Lung (tissue), 12 donors: ENCODE measurements around the gene MLEC. TPM values are rescaled to one million over a fixed set of nuclear protein-coding genes. Genes with fewer than 3 reads are reported as not detected.
A peak's percentile ranks its signal among the peaks of the same experiment; 100 is the strongest.
"Not testable (repeated sequence)": the region's sequence is repeated elsewhere in the genome, so short reads cannot be mapped to it uniquely, and the experiment has no call there.

Experiments used
- ATAC-seq: fragments of 200-7000 bp; cut with Tn5 transposase; one replicate; pipeline ENCODE4 v1.9.1; 2020; ENCODE audit warnings: moderate number of reproducible peaks; ENCODE audit not compliant: insufficient read depth, low FRiP score
- DNase-seq, 3 donors: peaks; one replicate each; pipeline ENCODE4 v3.0.0-alpha.2; 2013 to 2017
- H3K27ac ChIP-seq, 2 donors: one replicate each; pipeline ENCODE4 v1.5.1; 2013; ENCODE audit warnings: mild to moderate bottlenecking in 2 of 2, moderate library complexity in 2 of 2, control low read depth in 1 of 2, inconsistent platforms in 1 of 2, low read depth in 1 of 2, low read length in 1 of 2
- H3K27me3 ChIP-seq, 3 donors: one replicate each; pipeline ENCODE4 v1.5.1; 2013; ENCODE audit warnings: low read length in 2 of 3; ENCODE audit not compliant: control insufficient read depth in 3 of 3, insufficient read depth in 3 of 3
- H3K36me3 ChIP-seq, 4 donors: one replicate each; pipeline ENCODE4 v1.5.1; 2013; ENCODE audit warnings: low read length in 4 of 4, mild to moderate bottlenecking in 1 of 4, moderate library complexity in 1 of 4; ENCODE audit not compliant: control insufficient read depth in 4 of 4, insufficient read depth in 4 of 4
- H3K4me1 ChIP-seq, 5 donors: one replicate each; pipeline ENCODE4 v1.5.1; 2013; ENCODE audit warnings: low read length in 5 of 5, mild to moderate bottlenecking in 2 of 5, moderate library complexity in 1 of 5; ENCODE audit not compliant: control insufficient read depth in 5 of 5, insufficient read depth in 5 of 5
- H3K4me3 ChIP-seq: one replicate; pipeline ENCODE4 v1.5.1; 2013; ENCODE audit warnings: mild to moderate bottlenecking, control low read depth, moderate library complexity
- H3K9ac ChIP-seq, 2 donors: one replicate each; pipeline ENCODE4 v1.5.1; 2013; ENCODE audit warnings: low read length in 2 of 2, control low read depth in 1 of 2; ENCODE audit not compliant: insufficient read depth in 1 of 2
- H3K9me3 ChIP-seq, 4 donors: one replicate each; pipeline ENCODE4 v1.5.1; 2013; ENCODE audit warnings: low read length in 3 of 4, mild to moderate bottlenecking in 1 of 4, moderate library complexity in 1 of 4; ENCODE audit not compliant: control insufficient read depth in 4 of 4, insufficient read depth in 3 of 4
- WGBS, 2 donors: extraction: QIAGEN DNeasy Blood & Tissue Kit; methylation state at CpG; one replicate each; pipeline ENCODE4 v1.1.7; 2013; 5-methylcytosine and 5-hydroxymethylcytosine counted together
- polyA plus RNA-seq, 2 donors: library from polyadenylated mRNA; stranded (reverse); fragments of 200-250 nt; gene quantifications; one replicate each; pipeline ENCODE4 v1.2.1, GENCODE V29; 2013
- total RNA-seq, 2 donors: library from RNA; depleted of rRNA in 1 of 2; stranded (reverse); fragments of >200 nt in 1 of 2; gene quantifications; one replicate each; pipeline ENCODE4 v1.2.1, GENCODE V29; 2014 to 2021
- TF ChIP-seq, protein P1 (sequence below): IDR thresholded peaks from 2 replicates; pipeline ENCODE4 v1.5.1; 2012; ENCODE audit warnings: mild to moderate bottlenecking; ENCODE audit errors: control extremely low read depth, extremely low read depth
- donor health status: control.
- donor health status: control.
- donor health status: Bipolar disorder and iron deficiency.
- donor health status: healthy.
- donor health status: DM: yes; HTN: yes; CAD: no.

The MLEC gene
- total and polyA plus RNA-seq, 4 donors = 34.1 to 161 (median 53.7) TPM

DNA sequence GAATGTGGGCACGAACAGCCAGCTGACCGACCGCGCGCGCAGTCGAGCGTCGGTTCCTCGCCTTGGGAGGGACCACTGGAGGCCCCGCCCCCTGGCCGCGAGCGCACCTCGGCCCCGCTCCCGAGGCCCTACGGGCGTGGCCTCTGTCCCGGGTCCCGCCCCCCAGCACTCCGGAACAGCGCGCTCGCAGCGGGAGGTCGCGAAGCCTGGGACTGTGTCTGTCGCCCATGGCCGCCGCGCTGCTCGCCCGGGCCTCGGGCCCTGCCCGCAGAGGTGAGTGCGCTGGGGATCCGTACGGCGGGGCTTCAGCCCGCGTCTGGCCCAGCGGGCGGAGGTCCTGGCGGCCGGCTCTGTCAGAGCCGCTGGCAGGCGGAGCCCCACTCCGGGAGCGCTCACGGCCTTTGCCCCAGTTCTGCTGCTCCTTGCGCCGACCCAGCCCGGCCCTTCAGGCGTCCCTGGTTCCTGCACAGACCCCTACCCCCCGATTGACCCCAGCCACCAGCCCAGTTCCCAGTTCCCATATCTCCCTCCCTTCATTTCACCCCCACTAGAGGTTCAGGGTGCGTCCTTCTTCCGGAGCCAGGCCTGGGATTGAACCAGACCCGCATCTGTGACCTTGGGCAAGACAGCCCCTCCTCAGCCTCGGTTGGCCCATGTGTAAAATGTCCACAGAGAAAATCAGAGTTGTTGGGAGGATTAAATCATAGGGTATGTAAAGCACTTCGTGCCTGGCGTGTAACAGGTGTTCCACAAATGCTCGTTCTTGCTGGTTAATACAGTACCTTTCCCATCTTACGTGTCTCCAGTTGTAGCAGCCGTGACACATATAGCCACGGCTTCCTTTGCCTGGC is 38.9 kb downstream of the MLEC start, which contains the start of gene ACADS:
Gene ACADS, plus strand, starts transcription at position 168 of the 851 bp plus-strand sequence. Its CDS starts 60 bp downstream, at position 228.
- DNase-seq (peak; percentile 89 to 93 (median 90)), ATAC-seq (peak; percentile 99)
- Histone ChIP-seq H3K4me1 (peaks cover 0 to 14% (median 7%) of the 10 kb centered on the region in 5 donors), H3K4me3 (peak within 1 kb of the TSS; percentile 83), H3K27ac (peak within 1 kb of the TSS; percentile 88 to 93), H3K36me3 (peaks cover 7 to 24% (median 22%) of the 10 kb centered on the region in 4 donors), H3K27me3 (no peaks in the 10 kb centered on the region), H3K9me3 (peaks cover 0 to 1% (median 0%) of the 10 kb centered on the region in 4 donors), H3K9ac (peak within 1 kb of the TSS; percentile 60 to 87)
- TF ChIP-seq, protein P1, sequence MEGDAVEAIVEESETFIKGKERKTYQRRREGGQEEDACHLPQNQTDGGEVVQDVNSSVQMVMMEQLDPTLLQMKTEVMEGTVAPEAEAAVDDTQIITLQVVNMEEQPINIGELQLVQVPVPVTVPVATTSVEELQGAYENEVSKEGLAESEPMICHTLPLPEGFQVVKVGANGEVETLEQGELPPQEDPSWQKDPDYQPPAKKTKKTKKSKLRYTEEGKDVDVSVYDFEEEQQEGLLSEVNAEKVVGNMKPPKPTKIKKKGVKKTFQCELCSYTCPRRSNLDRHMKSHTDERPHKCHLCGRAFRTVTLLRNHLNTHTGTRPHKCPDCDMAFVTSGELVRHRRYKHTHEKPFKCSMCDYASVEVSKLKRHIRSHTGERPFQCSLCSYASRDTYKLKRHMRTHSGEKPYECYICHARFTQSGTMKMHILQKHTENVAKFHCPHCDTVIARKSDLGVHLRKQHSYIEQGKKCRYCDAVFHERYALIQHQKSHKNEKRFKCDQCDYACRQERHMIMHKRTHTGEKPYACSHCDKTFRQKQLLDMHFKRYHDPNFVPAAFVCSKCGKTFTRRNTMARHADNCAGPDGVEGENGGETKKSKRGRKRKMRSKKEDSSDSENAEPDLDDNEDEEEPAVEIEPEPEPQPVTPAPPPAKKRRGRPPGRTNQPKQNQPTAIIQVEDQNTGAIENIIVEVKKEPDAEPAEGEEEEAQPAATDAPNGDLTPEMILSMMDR = no peak
- 6 to 8% methylated on average over 65 to 66 of the region's 66 CpGs for WGBS, 2 donors

DNA sequence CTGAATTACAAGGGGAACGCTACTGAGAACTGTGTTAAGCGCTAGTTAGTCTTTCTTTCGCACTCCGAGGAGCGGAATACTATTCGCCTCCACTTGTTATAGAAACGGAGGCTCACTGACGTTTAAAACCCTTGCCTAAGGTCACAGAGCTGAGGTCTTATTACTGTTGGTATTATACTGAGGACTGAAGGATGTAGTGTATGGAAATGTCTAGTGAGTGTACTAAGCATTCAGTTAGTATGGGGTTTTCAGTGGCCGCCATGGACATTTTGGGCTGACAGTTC is 39.5 kb downstream of the MLEC start:
- WGBS, 2 donors = 89 to 93% methylated on average over 9 of the region's 9 CpGs
- peak overlapping the region in 1 of 2 donors; percentile 93 for H3K27ac ChIP-seq
- no peak for ATAC-seq
- H3K27me3 ChIP-seq = no peaks in the 10 kb centered on the region
- TF ChIP-seq, protein P1 = no peak
- peak overlapping the region in 1 of 2 donors; percentile 60 for H3K9ac ChIP-seq
- H3K4me1 ChIP-seq = peaks cover 0 to 14% (median 7%) of the 10 kb centered on the region in 5 donors
- peak overlapping the region; percentile 83 for H3K4me3 ChIP-seq
- peaks cover 0 to 1% (median 0%) of the 10 kb centered on the region in 4 donors for H3K9me3 ChIP-seq
- peaks cover 7 to 24% (median 17%) of the 10 kb centered on the region in 4 donors for H3K36me3 ChIP-seq
- no peak for DNase-seq

DNA sequence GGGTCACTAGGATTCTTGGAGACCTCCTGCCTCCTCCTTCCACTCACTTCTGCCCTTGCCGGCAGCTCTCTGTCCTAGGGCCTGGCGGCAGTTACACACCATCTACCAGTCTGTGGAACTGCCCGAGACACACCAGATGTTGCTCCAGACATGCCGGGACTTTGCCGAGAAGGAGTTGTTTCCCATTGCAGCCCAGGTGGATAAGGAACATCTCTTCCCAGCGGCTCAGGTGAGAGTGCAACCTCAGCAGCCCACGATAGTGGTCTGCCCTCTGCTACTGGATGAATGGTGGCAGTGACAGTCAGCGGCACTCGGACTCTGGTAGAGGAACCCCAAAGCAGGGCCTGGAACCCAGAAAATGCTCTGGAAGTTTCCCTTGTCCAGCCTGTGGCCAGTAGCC is 40.0 kb downstream of the MLEC start:
- peaks cover 0 to 14% (median 7%) of the 10 kb centered on the region in 5 donors for H3K4me1 ChIP-seq
- no peak for ATAC-seq
- no peaks in the 10 kb centered on the region for H3K27me3 ChIP-seq
- no peak for DNase-seq
- H3K36me3 ChIP-seq = peaks cover 7 to 20% (median 14%) of the 10 kb centered on the region in 4 donors
- no peak overlapping the region for H3K4me3 ChIP-seq
- TF ChIP-seq, protein P1 = no peak
- no peak overlapping the region for H3K9ac ChIP-seq
- peaks cover 0 to 1% (median 0%) of the 10 kb centered on the region in 4 donors for H3K9me3 ChIP-seq
- H3K27ac ChIP-seq = no peak overlapping the region
- WGBS, 2 donors = 97 to 98% methylated on average over 9 of the region's 9 CpGs

DNA sequence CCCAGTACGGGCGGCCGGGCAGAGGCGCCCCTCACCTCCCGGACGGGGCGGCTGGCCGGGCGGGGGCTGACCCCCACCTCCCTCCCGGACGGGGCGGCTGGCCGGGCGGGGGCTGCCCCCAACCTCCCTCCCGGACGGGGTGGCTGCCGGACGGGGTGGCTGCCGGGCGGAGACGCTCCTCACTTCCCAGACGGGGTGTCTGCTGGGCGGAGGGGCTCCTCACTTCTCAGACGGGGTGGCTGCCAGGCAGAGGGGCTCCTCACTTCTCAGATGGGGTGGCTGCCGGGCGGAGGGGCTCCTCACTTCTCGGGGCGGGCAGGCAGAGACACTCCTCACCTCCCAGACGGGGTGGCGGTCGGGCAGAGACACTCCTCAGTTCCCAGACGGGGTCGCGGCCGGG is 45.2 kb downstream of the MLEC start:
- not testable (repeated sequence) for DNase-seq, H3K9me3 ChIP-seq, H3K36me3 ChIP-seq, H3K4me1 ChIP-seq, H3K4me3 ChIP-seq, ATAC-seq, H3K27ac ChIP-seq, H3K27me3 ChIP-seq, H3K9ac ChIP-seq
- WGBS, 2 donors = 96 to 97% methylated on average over 31 to 35 of the region's 35 CpGs
